CD14-positive monocyte (primary cell): Measurements from ENCODE around the gene CCNO. TPM values are rescaled to one million over a fixed set of nuclear protein-coding genes. Genes with fewer than 3 reads are reported as not detected.

Experiments used
- DNase-seq, 3 donors: peaks; one replicate each; pipeline ENCODE4 v3.0.0-alpha.2; 2011 to 2022
- H2AFZ ChIP-seq: 2 replicates; pipeline ENCODE4 v1.6.0; 2012; ENCODE audit warnings: mild to moderate bottlenecking, low read depth, low read length, inconsistent platforms; ENCODE audit not compliant: insufficient read depth, poor library complexity, severe bottlenecking
- H3K27ac ChIP-seq, 2 donors: 1 replicate in 1 of 2; 2 replicates in 1 of 2; pipeline ENCODE4 v1.5.1; 2012 to 2013; ENCODE audit warnings: low read length in 2 of 2, control low read depth in 1 of 2, inconsistent platforms in 1 of 2, low read depth in 1 of 2, mild to moderate bottlenecking in 1 of 2
- H3K27me3 ChIP-seq, 2 donors: one replicate each; pipeline versions ENCODE4 v1.6.0 to v1.6.1; 2011 to 2013; ENCODE audit warnings: low read length in 2 of 2; ENCODE audit not compliant: control insufficient read depth in 2 of 2, insufficient read depth in 2 of 2
- H3K36me3 ChIP-seq, 2 donors: replicated peaks in 1 of 2; 1 replicate in 1 of 2; 2 replicates in 1 of 2; pipeline versions ENCODE4 v1.5.1 to v1.6.1; 2012 to 2013; ENCODE audit warnings: low read length in 2 of 2, control low read depth in 1 of 2, inconsistent platforms in 1 of 2, mild to moderate bottlenecking in 1 of 2; ENCODE audit not compliant: insufficient read depth in 2 of 2, control insufficient read depth in 1 of 2
- H3K4me1 ChIP-seq, 2 donors: 1 replicate in 1 of 2; 2 replicates in 1 of 2; pipeline versions ENCODE4 v1.5.1 to v1.6.1; 2012 to 2013; ENCODE audit warnings: low read length in 2 of 2, control low read depth in 1 of 2, inconsistent platforms in 1 of 2, mild to moderate bottlenecking in 1 of 2, moderate library complexity in 1 of 2; ENCODE audit not compliant: insufficient read depth in 2 of 2, control insufficient read depth in 1 of 2
- H3K4me2 ChIP-seq: replicated peaks from 2 replicates; pipeline ENCODE3; 2012; ENCODE audit warnings: low read length, moderate library complexity, mild to moderate bottlenecking; ENCODE audit not compliant: poor library complexity, severe bottlenecking; ENCODE audit errors: extremely low read depth
- H3K4me3 ChIP-seq, 3 experiments: fragments of 200-600 bp in 1 of 3; sonication (generic) in 1 of 3; replicated peaks in 1 of 3; 1 replicate in 2 of 3; 2 replicates in 1 of 3; pipeline ENCODE4 v1.5.1; 2011 to 2013; ENCODE audit warnings: low read length in 3 of 3, mild to moderate bottlenecking in 3 of 3, control low read depth in 2 of 3, low read depth in 2 of 3, inconsistent platforms in 1 of 3, moderate library complexity in 1 of 3
- H3K79me2 ChIP-seq: 2 replicates; pipeline ENCODE4 v1.6.0; 2012; ENCODE audit warnings: mild to moderate bottlenecking, control low read depth, inconsistent platforms, low read length, moderate library complexity; ENCODE audit not compliant: insufficient read depth
- H3K9ac ChIP-seq: 2 replicates; pipeline ENCODE4 v1.6.0; 2017; ENCODE audit warnings: low read length, mild to moderate bottlenecking; ENCODE audit not compliant: insufficient read depth, poor library complexity, severe bottlenecking
- H3K9me3 ChIP-seq, 2 donors: replicated peaks in 1 of 2; 1 replicate in 1 of 2; 2 replicates in 1 of 2; pipeline versions ENCODE4 v1.5.1 to v1.6.1; 2012 to 2013; ENCODE audit warnings: low read length in 2 of 2, control low read depth in 1 of 2; ENCODE audit not compliant: control insufficient read depth in 1 of 2, insufficient read depth in 1 of 2
- H4K20me1 ChIP-seq: 2 replicates; pipeline ENCODE4 v1.6.0; 2012; ENCODE audit warnings: mild to moderate bottlenecking, low read length, control low read depth, moderate library complexity; ENCODE audit not compliant: insufficient read depth
- H3K27ac Mint-ChIP-seq, 7 donors: one replicate each; pipeline ENCODE4 v1.8.0; 2020; ENCODE audit warnings: mild to moderate bottlenecking in 7 of 7, mixed read lengths in 7 of 7, moderate library complexity in 6 of 7, inconsistent platforms in 2 of 7
- H3K27me3 Mint-ChIP-seq, 3 donors: one replicate each; pipeline ENCODE4 v1.8.0; 2021 to 2022; ENCODE audit warnings: low read depth in 3 of 3, mild to moderate bottlenecking in 3 of 3, mixed read lengths in 3 of 3, moderate library complexity in 3 of 3, inconsistent platforms in 1 of 3
- H3K36me3 Mint-ChIP-seq, 2 donors: one replicate each; pipeline ENCODE4 v1.8.0; 2020; ENCODE audit warnings: mixed read lengths in 2 of 2, inconsistent platforms in 1 of 2, mild to moderate bottlenecking in 1 of 2
- H3K4me1 Mint-ChIP-seq: one replicate; pipeline ENCODE4 v1.8.0; 2020; ENCODE audit warnings: mild to moderate bottlenecking, mixed read lengths
- H3K4me3 Mint-ChIP-seq, 2 donors: one replicate each; pipeline ENCODE4 v1.8.0; 2020; ENCODE audit warnings: mild to moderate bottlenecking in 2 of 2, mixed read lengths in 2 of 2, moderate library complexity in 1 of 2
- H3K9me3 Mint-ChIP-seq, 7 donors: one replicate each; pipeline ENCODE4 v1.8.0; 2020 to 2022; ENCODE audit warnings: mixed read lengths in 7 of 7, mild to moderate bottlenecking in 6 of 7, moderate library complexity in 6 of 7, inconsistent platforms in 2 of 7
- WGBS: methylation state at CpG from one replicate; pipeline ENCODE4 v1.1.5; 2013; ENCODE audit warnings: missing lambda C conversion rate; ENCODE audit not compliant: insufficient coverage; 5-methylcytosine and 5-hydroxymethylcytosine counted together
- intact Hi-C, 2 donors: fragments of 100-400 bp; cut with micrococcal nuclease; formaldehyde crosslinking; loops; one replicate each; pipeline versions ENCODE4 v1.15.0 to v1.15.1; 2023
- polyA plus RNA-seq, 3 donors: library from polyadenylated mRNA; depleted of rRNA in 1 of 3; unstranded in 2 of 3; stranded (reverse) in 1 of 3; fragments of 300-500 nt in 2 of 3; fragments of >200 nt in 1 of 3; fragmentation: Illumina TruSeq in 2 of 3; gene quantifications; 1 replicate in 2 of 3; 2 replicates in 1 of 3; pipeline ENCODE4 v1.2.3, GENCODE V29; 2012 to 2021
- TF ChIP-seq, protein P1 (sequence below): fragments of 200-600 bp; IDR thresholded peaks from one replicate; pipeline ENCODE4 v1.8.0; 2022; ENCODE audit warnings: antibody characterized with exemption, mild to moderate bottlenecking

The CCNO gene
- polyA plus RNA-seq, 3 donors, result 0.05 TPM; not detected in 2

DNA sequence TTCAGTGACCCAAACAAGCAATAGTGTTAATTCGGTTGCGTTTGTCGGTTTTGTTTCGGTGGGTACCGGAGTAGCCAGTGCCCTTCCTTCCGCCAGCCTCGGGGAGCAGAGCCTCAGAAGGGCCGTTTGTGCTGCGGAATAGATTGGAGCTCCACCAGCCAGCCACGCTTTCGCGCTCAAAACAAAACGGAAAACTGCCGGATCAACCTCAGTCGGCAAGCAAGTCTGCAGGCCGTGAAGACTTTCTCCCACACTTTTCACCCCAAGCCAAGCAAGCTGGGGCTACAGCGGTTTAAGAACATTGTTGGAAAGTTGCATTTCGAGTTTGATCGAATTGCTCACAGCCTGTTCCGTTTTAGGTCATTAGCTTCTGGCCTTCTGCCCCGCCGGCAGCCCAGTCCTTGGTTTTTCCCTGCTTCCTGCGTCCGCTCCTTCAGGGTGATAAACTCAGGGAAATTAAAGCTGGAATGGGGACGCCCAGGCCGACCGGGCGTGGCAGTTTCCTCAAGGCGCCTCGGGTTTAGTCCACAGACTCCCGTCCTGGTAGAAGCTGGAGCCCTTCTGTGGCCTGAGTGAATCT is 803 bp upstream of the CCNO start:
- Histone ChIP-seq H3K9ac (no peak overlapping the region), H4K20me1 (no peaks in the 10 kb centered on the region), H3K4me2 (peak overlapping the region; percentile 95), H2AFZ (peak overlapping the region; percentile 81), H3K79me2 (no peaks in the 10 kb centered on the region), H3K9me3 (peaks cover 5 to 28% of the 10 kb centered on the region in 2 donors), H3K36me3 (no peaks in the 10 kb centered on the region), H3K27ac (no peak overlapping the region), H3K4me1 (peaks cover 28 to 37% of the 10 kb centered on the region in 2 donors), H3K4me3 (peak overlapping the region in 1 of 3 experiments; percentile 79), H3K27me3 (peaks cover 64 to 97% of the 10 kb centered on the region in 2 donors)
- Mint-ChIP-seq H3K4me3 (peak overlapping the region; percentile 80 to 94), H3K36me3 (peaks cover 4 to 8% of the 10 kb centered on the region in 2 donors), H3K27me3 (peaks cover 85 to 94% (median 92%) of the 10 kb centered on the region in 3 donors), H3K4me1 (peaks cover 28% of the 10 kb centered on the region), H3K27ac (peak overlapping the region in 1 of 7 donors; percentile 20), H3K9me3 (peaks cover 0 to 36% (median 16%) of the 10 kb centered on the region in 7 donors)
- 14% methylated on average over 30 of the region's 31 CpGs for WGBS
- TF ChIP-seq, protein P1, sequence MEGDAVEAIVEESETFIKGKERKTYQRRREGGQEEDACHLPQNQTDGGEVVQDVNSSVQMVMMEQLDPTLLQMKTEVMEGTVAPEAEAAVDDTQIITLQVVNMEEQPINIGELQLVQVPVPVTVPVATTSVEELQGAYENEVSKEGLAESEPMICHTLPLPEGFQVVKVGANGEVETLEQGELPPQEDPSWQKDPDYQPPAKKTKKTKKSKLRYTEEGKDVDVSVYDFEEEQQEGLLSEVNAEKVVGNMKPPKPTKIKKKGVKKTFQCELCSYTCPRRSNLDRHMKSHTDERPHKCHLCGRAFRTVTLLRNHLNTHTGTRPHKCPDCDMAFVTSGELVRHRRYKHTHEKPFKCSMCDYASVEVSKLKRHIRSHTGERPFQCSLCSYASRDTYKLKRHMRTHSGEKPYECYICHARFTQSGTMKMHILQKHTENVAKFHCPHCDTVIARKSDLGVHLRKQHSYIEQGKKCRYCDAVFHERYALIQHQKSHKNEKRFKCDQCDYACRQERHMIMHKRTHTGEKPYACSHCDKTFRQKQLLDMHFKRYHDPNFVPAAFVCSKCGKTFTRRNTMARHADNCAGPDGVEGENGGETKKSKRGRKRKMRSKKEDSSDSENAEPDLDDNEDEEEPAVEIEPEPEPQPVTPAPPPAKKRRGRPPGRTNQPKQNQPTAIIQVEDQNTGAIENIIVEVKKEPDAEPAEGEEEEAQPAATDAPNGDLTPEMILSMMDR, result no peak
- intact Hi-C loops, result no loop called here
- DNase-seq, result no peak

DNA sequence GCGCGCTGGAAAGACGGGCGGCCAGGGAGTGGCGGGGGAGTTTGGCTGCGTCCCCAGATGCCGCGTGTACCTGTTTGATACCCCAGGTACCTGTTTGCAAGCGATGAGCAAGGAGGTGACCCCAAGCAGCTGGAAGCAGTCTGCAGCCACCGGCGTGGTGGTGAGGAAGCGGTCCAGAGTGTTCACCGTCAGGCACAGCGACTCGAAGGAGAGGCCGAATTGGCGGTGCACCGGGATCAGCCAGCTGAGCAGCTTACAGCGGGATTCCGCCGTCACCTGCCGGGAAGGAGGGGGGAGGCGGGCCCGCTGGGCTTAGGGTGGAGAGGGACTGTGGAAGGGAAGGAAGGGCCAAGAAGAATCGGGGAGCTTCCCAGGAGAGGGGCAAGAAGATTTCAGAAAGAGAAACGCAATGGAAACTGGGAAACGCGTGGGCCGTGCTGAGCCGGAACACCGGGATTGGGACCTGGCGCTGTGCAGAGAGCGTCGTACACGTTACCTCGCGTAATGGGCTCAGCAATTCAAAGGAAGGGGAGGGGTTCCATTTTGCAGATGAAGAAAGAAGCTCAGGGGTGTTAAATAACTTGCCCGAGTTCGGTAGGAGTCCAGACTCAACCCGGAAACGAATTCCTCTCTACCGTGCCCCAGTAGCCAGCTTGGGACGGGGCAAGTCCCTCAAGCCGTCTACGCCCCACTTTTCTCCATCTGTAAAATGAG is 980 bp downstream of the CCNO start:
- H3K9me3 ChIP-seq, result peaks cover 5 to 36% of the 10 kb centered on the region in 2 donors
- H2AFZ ChIP-seq, result peak overlapping the region; percentile 81
- WGBS, result 3% methylated on average over 44 of the region's 45 CpGs
- peak overlapping the region; percentile 95 for H3K4me2 ChIP-seq
- peaks cover 4 to 9% of the 10 kb centered on the region in 2 donors for H3K36me3 Mint-ChIP-seq
- no peak for DNase-seq
- H3K27ac Mint-ChIP-seq, result peak overlapping the region in 3 of 7 donors; percentile 51 to 79 (median 76)
- H3K4me3 ChIP-seq, result peak overlapping the region; percentile 30 to 79 (median 44)
- intact Hi-C loops, result no loop called here
- H3K4me3 Mint-ChIP-seq, result peak overlapping the region; percentile 80 to 97
- no peak overlapping the region for H3K27ac ChIP-seq
- no peak overlapping the region for H3K9ac ChIP-seq
- peaks cover 0 to 37% (median 17%) of the 10 kb centered on the region in 7 donors for H3K9me3 Mint-ChIP-seq
- H3K4me1 Mint-ChIP-seq, result peaks cover 34% of the 10 kb centered on the region
- no peaks in the 10 kb centered on the region for H4K20me1 ChIP-seq
- H3K4me1 ChIP-seq, result peaks cover 28 to 39% of the 10 kb centered on the region in 2 donors
- peaks cover 92 to 97% (median 97%) of the 10 kb centered on the region in 3 donors for H3K27me3 Mint-ChIP-seq
- peaks cover 77 to 97% of the 10 kb centered on the region in 2 donors for H3K27me3 ChIP-seq
- H3K79me2 ChIP-seq, result no peaks in the 10 kb centered on the region
- TF ChIP-seq, protein P1, result no peak
- no peaks in the 10 kb centered on the region for H3K36me3 ChIP-seq
